ENCODE measurements around the gene VAV2. TPM values are rescaled to one million over a fixed set of nuclear protein-coding genes. Genes with fewer than 3 reads are reported as not detected.
A peak's percentile ranks its signal among the peaks of the same experiment; 100 is the strongest.
"Not testable (repeated sequence)": the region's sequence is repeated elsewhere in the genome, so short reads cannot be mapped to it uniquely, and the experiment has no call there.

VAV2 gene
- total RNA-seq, 1 experiment from 2014 or later, result 25.0 TPM

DNA sequence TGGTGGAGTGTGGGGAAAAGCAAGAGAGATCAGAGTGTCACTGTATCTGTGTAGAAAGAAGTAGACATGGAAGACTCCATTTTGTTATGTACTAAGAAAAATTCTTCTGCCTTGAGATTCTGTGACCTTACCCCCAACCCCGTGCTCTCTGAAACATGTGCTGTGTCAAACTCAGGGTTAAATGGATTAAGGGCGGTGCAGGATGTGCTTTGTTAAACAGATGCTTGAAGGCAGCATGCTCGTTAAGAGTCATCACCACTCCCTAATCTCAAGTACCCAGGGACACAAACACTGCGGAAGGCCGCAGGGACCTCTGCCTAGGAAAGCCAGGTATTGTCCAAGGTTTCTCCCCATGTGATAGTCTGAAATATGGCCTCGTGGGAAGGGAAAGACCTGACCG is 34.4 kb downstream of the VAV2 start:
- not testable (repeated sequence) for H3K9me3 ChIP-seq (replicated peaks); H3K27me3 ChIP-seq (replicated peaks); DNase-seq (ENCODE audit: low read depth in 1 of 2, low spot score in 2 of 2); H3K4me3 ChIP-seq
- H3K4me1 ChIP-seq (replicated peaks), result peaks cover 37% of the 10 kb centered on the region
- peak overlapping the region; percentile 59 for H3K27ac ChIP-seq
- H3K36me3 ChIP-seq, result peaks cover 23% of the 10 kb centered on the region

DNA sequence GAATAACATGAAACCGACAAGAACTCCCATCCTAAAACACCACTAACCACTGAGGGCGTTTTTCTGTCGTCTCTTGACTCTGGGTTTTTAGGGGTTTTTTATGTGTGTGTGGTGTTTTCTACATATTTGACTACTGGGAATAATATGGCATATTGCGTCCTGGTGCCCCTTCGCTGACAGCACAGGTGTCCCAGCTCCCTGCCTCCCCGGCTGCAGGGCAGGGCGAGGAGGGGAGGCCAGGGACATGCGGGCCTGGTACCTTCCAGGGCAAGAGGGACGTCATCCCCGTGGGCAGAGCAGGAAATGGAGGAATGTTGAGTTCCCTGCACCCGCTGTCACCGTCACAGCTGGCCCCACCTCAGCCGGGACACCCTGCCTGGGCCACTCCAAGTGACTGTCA is 34.8 kb downstream of the VAV2 start:
- no peaks in the 10 kb centered on the region for H3K9me3 ChIP-seq (replicated peaks)
- no peak for DNase-seq (ENCODE audit: low read depth in 1 of 2, low spot score in 2 of 2)
- peak overlapping the region; percentile 59 for H3K27ac ChIP-seq
- peaks cover 23% of the 10 kb centered on the region for H3K36me3 ChIP-seq
- H3K4me3 ChIP-seq, result no peak overlapping the region
- peaks cover 37% of the 10 kb centered on the region for H3K4me1 ChIP-seq (replicated peaks)
- H3K27me3 ChIP-seq (replicated peaks), result no peaks in the 10 kb centered on the region

DNA sequence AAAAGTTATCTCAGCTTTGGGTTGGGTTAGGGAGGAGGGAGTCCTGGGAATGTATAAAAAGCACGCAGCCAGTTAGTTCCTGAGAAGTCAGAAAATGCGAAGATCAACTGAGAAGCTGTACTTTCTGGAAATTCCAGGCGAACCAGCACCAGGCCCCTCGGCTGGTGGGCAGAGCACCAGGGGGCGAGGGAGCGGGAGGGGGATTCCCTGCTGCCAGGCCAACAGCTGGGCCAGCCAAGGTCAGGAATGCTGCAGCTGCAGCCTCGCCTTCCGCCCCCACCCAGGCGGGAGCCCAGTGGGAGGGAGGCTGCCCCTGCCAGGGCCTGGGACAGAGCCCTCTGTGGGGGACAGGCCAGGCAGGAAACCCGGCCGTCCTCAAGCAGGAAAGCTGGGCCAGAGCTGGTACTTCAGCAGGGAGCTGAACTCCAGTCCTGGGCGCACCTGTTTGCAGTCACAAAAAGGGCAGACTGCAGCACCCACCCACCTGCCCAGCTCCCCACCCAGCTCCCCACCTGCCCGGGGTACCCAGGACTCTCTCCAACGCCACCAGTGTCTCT is 35.5 kb downstream of the VAV2 start:
- no peak for DNase-seq (ENCODE audit: low read depth in 1 of 2, low spot score in 2 of 2)
- H3K36me3 ChIP-seq, result peaks cover 24% of the 10 kb centered on the region
- H3K4me3 ChIP-seq, result no peak overlapping the region
- no peaks in the 10 kb centered on the region for H3K27me3 ChIP-seq (replicated peaks)
- H3K27ac ChIP-seq, result peak overlapping the region; percentile 59
- H3K4me1 ChIP-seq (replicated peaks), result peaks cover 38% of the 10 kb centered on the region
- H3K9me3 ChIP-seq (replicated peaks), result no peaks in the 10 kb centered on the region

DNA sequence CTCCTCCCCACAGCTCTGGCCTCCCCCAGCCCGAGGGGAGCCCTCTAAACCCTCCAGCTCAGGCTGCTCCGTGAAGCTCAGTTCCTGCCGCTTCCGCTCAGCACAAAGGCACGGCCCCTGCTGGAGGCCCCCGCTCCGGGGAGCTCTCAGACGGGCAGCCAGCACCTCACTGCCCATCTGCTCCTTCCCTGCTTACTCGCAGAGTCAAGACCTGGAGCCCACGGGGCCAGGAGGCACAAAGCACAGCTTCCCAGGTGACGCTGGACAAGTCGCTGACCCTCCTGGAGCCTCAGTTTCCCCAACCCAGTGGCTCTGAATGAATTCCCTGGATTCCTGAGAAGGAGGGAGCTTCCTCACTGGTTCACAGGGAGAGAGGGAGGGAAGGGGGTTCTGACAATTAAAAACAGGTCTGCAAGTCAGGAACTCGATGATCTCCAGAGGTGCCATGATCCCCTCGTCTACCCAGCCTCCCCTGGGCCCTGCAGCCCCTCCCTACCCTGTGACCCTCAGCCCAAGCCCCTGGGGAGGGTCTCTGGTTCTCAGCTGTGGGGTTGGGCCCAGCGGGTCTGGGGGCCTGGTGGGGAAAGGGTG is 36.2 kb downstream of the VAV2 start:
- H3K4me1 ChIP-seq (replicated peaks), result peaks cover 45% of the 10 kb centered on the region
- H3K4me3 ChIP-seq, result no peak overlapping the region
- H3K9me3 ChIP-seq (replicated peaks), result no peaks in the 10 kb centered on the region
- no peaks in the 10 kb centered on the region for H3K27me3 ChIP-seq (replicated peaks)
- peak overlapping the region; percentile 59 for H3K27ac ChIP-seq
- no peak for DNase-seq (ENCODE audit: low read depth in 1 of 2, low spot score in 2 of 2)
- peaks cover 28% of the 10 kb centered on the region for H3K36me3 ChIP-seq

DNA sequence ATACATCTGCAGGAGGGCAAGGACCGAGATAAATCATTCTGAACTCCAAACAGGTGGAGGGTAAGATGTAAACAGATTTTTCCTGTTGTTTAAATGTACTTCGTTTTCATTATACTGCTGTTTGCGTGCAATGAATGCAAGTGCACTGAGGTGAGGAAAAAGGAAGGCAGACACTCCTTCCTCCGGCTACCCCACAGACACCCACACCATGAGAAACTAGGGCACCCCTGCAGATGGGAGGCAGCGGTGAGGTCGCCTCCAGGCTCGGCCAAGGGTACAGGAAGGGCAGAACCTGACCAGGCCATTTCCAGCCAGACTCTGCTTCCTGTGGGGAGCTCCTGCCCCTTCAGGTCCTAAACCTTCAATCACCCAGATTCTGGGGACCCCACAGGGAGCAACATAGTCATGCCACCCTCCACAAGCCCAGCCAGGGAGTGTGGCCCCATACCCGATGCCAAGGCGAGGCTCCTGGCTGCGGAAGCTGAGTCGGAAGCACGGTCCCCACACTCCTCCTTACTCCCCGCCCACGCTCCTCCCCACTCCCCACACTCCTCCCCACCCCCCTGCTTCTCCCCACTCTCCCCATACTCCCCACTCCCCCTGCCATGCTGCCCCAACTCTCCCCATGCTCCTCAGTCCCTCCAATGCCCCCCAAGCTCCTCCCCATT is 37.1 kb downstream of the VAV2 start:
- no peaks in the 10 kb centered on the region for H3K9me3 ChIP-seq (replicated peaks)
- no peaks in the 10 kb centered on the region for H3K27me3 ChIP-seq (replicated peaks)
- H3K27ac ChIP-seq, result no peak overlapping the region
- DNase-seq (ENCODE audit: low read depth in 1 of 2, low spot score in 2 of 2), result no peak
- peaks cover 30% of the 10 kb centered on the region for H3K36me3 ChIP-seq
- H3K4me1 ChIP-seq (replicated peaks), result peaks cover 54% of the 10 kb centered on the region
- no peak overlapping the region for H3K4me3 ChIP-seq

DNA sequence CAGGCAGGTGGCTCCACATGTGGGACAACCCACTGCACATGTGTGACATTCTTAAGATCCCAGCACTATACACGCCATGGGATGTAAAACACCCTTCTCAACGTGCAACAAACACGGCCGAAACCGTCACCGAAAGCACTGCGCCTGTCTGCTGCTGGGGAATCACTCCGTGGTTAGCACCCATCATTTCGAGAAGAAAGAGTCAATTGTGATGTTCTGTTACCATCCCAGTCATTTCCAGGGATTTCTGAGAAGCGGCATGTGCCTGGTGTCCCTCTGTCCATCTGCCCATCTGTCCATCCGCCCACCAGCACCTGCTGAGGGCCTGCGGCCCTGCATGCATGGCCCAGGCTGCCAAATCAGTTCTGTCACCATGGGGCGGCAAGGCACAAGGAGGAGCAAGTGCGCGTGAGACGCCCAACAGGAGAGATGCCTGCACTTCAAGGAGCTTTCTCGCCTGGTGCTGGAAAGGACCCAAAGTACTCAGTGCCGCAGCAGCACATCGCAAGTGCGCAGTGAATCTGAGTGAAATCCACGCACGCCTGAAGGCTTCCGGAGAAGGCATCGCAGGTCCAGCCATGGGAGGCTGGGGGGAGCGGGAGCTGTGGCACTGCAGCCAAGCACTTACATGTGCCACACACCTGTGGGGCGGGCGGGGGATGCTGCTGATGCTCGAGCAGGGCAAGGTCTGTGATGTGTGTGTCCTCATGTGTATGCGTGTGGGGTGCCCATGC is 38.0 kb downstream of the VAV2 start:
- H3K4me3 ChIP-seq, result no peak overlapping the region
- H3K27ac ChIP-seq, result no peak overlapping the region
- peaks cover 36% of the 10 kb centered on the region for H3K36me3 ChIP-seq
- DNase-seq (ENCODE audit: low read depth in 1 of 2, low spot score in 2 of 2), result no peak
- H3K4me1 ChIP-seq (replicated peaks), result peaks cover 48% of the 10 kb centered on the region
- no peaks in the 10 kb centered on the region for H3K9me3 ChIP-seq (replicated peaks)
- H3K27me3 ChIP-seq (replicated peaks), result no peaks in the 10 kb centered on the region

DNA sequence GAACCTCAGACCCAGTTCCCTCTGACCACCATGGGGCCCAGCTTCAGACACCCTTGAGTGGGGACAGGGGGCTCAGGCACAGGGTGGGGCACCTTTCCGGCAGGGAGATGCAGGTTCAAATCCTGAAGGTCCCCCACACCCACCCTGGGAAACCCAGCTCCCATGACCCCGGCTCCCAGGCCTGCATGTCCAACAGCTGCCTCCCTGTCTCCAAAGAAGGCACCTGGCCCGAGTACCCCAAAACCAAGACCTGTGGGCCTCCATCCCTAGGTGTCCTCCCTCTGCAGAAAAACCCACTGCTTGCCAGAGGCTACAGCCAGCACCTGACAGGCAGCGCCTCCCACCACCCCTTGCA is 38.5 kb downstream of the VAV2 start:
- H3K36me3 ChIP-seq, result peaks cover 37% of the 10 kb centered on the region
- no peaks in the 10 kb centered on the region for H3K9me3 ChIP-seq (replicated peaks)
- H3K4me1 ChIP-seq (replicated peaks), result peaks cover 43% of the 10 kb centered on the region
- H3K4me3 ChIP-seq, result no peak overlapping the region
- H3K27ac ChIP-seq, result no peak overlapping the region
- no peak for DNase-seq (ENCODE audit: low read depth in 1 of 2, low spot score in 2 of 2)
- H3K27me3 ChIP-seq (replicated peaks), result no peaks in the 10 kb centered on the region

DNA sequence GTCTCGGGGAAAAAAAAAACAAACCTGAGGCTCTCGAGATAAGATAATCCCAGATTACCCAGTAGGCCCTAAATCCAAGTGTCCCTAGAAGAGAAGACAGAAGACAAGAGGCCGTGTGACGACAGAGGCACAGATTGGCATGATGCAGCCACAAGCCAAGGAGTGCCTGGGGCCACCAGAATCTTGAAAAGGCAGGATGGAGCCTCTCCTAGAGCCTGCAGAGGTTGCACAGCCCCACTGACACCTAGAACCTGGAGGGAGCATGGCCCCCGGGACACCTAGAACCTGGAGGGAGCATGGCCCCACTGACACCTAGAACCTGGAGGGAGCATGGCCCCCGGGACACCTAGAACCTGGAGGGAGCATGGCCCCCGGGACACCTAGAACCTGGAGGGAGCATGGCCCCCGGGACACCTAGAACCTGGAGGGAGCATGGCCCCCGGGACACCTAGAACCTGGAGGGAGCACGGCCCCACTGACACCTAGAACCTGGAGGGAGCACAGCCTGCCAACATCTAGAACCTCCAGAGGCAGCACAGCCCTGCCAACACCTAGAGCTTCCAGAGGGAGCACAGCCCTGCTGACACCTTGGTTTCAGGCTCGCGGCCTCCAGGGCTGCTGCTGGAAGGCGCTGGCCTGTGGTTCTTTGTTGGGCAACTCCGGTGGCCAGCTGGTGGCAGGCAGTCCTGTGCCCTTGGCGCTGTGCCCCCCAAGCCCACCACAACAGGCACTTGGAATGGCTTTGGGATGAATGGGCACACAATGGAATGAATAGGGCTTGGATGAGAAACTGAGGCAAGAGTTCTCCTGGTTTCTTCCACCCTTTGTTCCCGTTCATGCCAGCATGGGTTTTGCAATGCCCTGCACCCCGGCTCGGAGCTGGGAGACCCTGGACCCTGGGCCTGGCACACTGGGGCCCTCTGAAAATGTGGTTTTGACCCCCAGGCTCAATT is 39.2 kb downstream of the VAV2 start:
- Histone ChIP-seq H3K36me3 (peaks cover 43% of the 10 kb centered on the region), H3K27ac (no peak overlapping the region), H3K4me1 (replicated peaks) (peaks cover 39% of the 10 kb centered on the region), H3K27me3 (replicated peaks) (no peaks in the 10 kb centered on the region), H3K4me3 (no peak overlapping the region), H3K9me3 (replicated peaks) (no peaks in the 10 kb centered on the region)
- DNase-seq (ENCODE audit: low read depth in 1 of 2, low spot score in 2 of 2), result no peak

DNA sequence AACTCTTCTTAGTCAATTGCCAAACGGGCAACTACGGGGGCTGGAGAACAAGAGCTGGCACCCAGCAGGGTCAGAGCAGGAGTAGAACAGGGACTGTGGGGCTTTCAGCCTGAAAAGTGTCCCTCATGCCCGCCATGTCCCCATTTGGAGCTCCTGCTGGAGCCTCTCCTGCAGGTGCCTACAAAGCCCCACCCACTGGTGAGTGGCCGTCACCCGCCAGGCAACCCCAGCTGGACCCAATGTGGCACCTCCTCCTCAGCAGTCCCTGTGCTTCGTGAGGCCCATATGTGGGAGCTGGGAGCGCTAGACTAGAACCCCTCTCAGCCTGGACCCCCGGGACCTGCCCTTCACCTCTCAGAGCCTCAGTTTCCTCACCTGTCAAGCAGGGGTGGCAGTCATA is 40.9 kb downstream of the VAV2 start:
- H3K9me3 ChIP-seq (replicated peaks), result no peaks in the 10 kb centered on the region
- H3K4me3 ChIP-seq, result no peak overlapping the region
- peaks cover 24% of the 10 kb centered on the region for H3K4me1 ChIP-seq (replicated peaks)
- no peak for DNase-seq (ENCODE audit: low read depth in 1 of 2, low spot score in 2 of 2)
- peaks cover 48% of the 10 kb centered on the region for H3K36me3 ChIP-seq
- no peak overlapping the region for H3K27ac ChIP-seq
- no peaks in the 10 kb centered on the region for H3K27me3 ChIP-seq (replicated peaks)

DNA sequence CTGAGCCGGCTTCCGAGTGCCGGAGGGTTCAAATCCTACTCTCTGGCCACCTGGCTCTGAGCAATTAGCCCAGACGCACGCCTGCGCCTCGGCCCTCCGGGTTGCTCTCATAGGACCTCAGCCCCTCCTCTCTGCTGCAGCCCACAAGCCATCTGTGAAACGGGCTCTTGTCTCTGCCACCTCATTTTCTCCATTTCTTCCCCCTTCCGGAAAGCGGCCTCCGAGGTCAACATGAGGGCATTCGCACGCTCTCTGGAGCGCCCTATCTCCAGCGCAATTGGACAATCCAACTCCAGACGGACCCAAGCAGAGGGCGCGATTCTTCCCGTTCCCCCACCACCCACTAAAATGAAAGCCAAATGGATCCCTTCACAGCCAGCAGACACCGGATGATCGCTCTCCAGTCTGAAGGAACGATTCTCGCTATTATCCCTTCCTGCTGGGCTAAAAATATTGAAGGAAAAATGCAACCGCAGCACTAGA is 41.5 kb downstream of the VAV2 start:
- no peak overlapping the region for H3K4me3 ChIP-seq
- peaks cover 54% of the 10 kb centered on the region for H3K36me3 ChIP-seq
- no peak overlapping the region for H3K27ac ChIP-seq
- no peaks in the 10 kb centered on the region for H3K27me3 ChIP-seq (replicated peaks)
- peak in 1 of 2 experiments; percentile 28 for DNase-seq (ENCODE audit: low read depth in 1 of 2, low spot score in 2 of 2)
- peaks cover 18% of the 10 kb centered on the region for H3K4me1 ChIP-seq (replicated peaks)
- H3K9me3 ChIP-seq (replicated peaks), result no peaks in the 10 kb centered on the region

DNA sequence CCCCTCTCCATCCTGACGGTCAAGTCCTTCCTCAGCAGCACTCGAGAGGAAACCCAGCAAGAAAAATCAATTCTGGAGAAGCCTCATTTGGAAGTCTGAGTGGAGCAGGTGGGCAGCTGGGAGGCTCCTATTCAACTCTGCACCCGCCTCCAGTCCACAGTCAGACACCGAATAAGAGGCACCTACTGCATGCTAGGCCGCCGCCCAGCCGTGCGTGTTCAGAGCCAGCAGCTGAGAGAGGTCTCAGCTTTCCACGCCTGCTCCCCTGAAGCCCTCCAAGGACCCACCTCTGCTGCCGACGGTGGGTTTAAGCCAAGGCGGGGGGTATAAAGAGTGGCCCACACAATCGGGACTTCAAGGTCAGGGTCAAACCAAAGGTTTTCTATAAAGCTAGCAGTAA is 41.9 kb downstream of the VAV2 start:
- DNase-seq (ENCODE audit: low read depth in 1 of 2, low spot score in 2 of 2), result no peak
- peaks cover 58% of the 10 kb centered on the region for H3K36me3 ChIP-seq
- no peaks in the 10 kb centered on the region for H3K9me3 ChIP-seq (replicated peaks)
- H3K4me1 ChIP-seq (replicated peaks), result peaks cover 18% of the 10 kb centered on the region
- H3K4me3 ChIP-seq, result no peak overlapping the region
- no peaks in the 10 kb centered on the region for H3K27me3 ChIP-seq (replicated peaks)
- no peak overlapping the region for H3K27ac ChIP-seq

DNA sequence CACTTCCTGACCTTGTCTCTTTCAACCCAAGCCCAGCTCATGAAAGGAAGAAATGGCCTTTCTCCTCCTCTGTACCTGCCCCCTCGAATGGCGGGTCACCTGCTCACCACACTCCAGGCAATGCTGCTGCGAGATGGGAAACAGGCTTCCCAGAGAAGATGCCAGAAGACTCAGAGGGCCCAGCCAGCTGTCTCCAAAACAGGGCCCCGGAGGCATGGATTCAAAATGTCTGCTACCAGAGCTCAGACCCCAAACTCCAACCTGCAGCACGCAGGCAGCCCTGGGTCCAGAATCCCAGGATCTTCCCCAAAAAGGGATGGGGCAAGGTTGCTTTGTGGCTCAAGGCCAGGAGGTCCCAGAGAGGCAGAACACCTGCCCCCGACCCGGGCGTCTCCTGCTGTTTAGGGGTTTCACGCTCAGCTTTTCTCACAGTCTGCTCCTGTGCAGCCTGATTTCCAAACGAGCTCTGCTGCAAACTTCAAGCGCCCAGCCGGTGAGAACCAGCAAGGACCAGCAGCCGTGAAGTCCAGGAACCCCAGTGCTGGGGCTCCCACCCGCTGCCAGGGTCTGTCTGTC is 42.5 kb downstream of the VAV2 start:
- no peak for DNase-seq (ENCODE audit: low read depth in 1 of 2, low spot score in 2 of 2)
- H3K4me3 ChIP-seq, result no peak overlapping the region
- H3K36me3 ChIP-seq, result peaks cover 60% of the 10 kb centered on the region
- H3K27me3 ChIP-seq (replicated peaks), result no peaks in the 10 kb centered on the region
- no peak overlapping the region for H3K27ac ChIP-seq
- peaks cover 18% of the 10 kb centered on the region for H3K4me1 ChIP-seq (replicated peaks)
- no peaks in the 10 kb centered on the region for H3K9me3 ChIP-seq (replicated peaks)
